Stomach (tissue), 4 donors: ENCODE results near the gene PLEKHM2.

Source experiments
- CTCF ChIP-seq, 7 experiments: fragments of 450-650 bp in 4 of 7; fragments of 200-600 bp in 3 of 7; sonication (generic) in 3 of 7; IDR thresholded peaks; one replicate each; pipeline ENCODE4 v1.5.1; 2016 to 2019; ENCODE audit warnings: antibody characterized with exemption in 7 of 7, control low read depth in 2 of 7, mild to moderate bottlenecking in 1 of 7
- EP300 ChIP-seq: sonication (generic); formaldehyde crosslinking; IDR thresholded peaks from one replicate; pipeline ENCODE4 v1.6.1; 2017; ENCODE audit warnings: antibody characterized with exemption
- POLR2A ChIP-seq, 4 donors: fragments of 450-650 bp; IDR thresholded peaks; one replicate each; pipeline ENCODE4 v1.6.1; 2016; ENCODE audit warnings: antibody characterized with exemption in 4 of 4, control low read depth in 2 of 4, mild to moderate bottlenecking in 1 of 4, moderate library complexity in 1 of 4
- POLR2AphosphoS5 ChIP-seq, 3 donors: sonication (generic); formaldehyde crosslinking; IDR thresholded peaks; one replicate each; pipeline ENCODE4 v1.6.1; 2016; ENCODE audit warnings: antibody characterized with exemption in 3 of 3

GRCh38 chr1:15758343-15758931, 74.3 kb downstream of the PLEKHM2 start, which contains the start of gene FBLIM1:
- TF ChIP-seq POLR2A (IDR thresholded peaks at IDR 0.05) (no peak), CTCF (IDR thresholded peaks at IDR 0.05) (no peak), POLR2AphosphoS5 (IDR thresholded peaks at IDR 0.05) (no peak), EP300 (no peak)
